B cell (primary cell): ENCODE data around the gene KCNH5. TPM values are rescaled to one million over a fixed set of nuclear protein-coding genes. Genes with fewer than 3 reads are reported as not detected.

Source experiments
- ATAC-seq: fragments of 200-7000 bp; cut with Tn5 transposase; one replicate; pipeline ENCODE4 v1.10.0; 2021; ENCODE audit warnings: low read depth, mild to moderate bottlenecking, moderate number of reproducible peaks, moderate library complexity
- CTCF ChIA-PET: fragments of 350-600 bp; sonication (Branson Sonifier 250); formaldehyde crosslinking; loops from one replicate; lab custom pipeline; 2021; ENCODE audit warnings: antibody characterized with exemption, inconsistent platforms; lab: Charles Lee
- POLR2A ChIA-PET: fragments of 350-600 bp; sonication (Branson Sonifier 250); formaldehyde crosslinking; loops from one replicate; lab custom pipeline; 2021; ENCODE audit warnings: antibody characterized with exemption; lab: Charles Lee
- DNase-seq: peaks from one replicate; pipeline ENCODE4 v3.0.0; 2013
- H2AFZ ChIP-seq: 2 replicates; pipeline ENCODE4 v1.6.1; 2012; ENCODE audit warnings: mild to moderate bottlenecking, low read depth, low read length; ENCODE audit not compliant: insufficient read depth, poor library complexity, severe bottlenecking
- H3K27ac ChIP-seq, 2 donors: 1 replicate in 1 of 2; 2 replicates in 1 of 2; pipeline ENCODE4 v1.5.1; 2012 to 2013; ENCODE audit warnings: low read length in 2 of 2, mild to moderate bottlenecking in 2 of 2, moderate library complexity in 1 of 2
- H3K27me3 ChIP-seq, 4 experiments: fragments of 200-600 bp in 1 of 4; sonication (generic) in 1 of 4; replicated peaks in 1 of 4; 1 replicate in 2 of 4; 2 replicates in 2 of 4; pipeline versions ENCODE4 v1.6.1 to v1.7.0; 2013 to 2016; ENCODE audit warnings: low read length in 3 of 4, mild to moderate bottlenecking in 2 of 4, mixed read lengths in 1 of 4, moderate library complexity in 1 of 4; ENCODE audit not compliant: insufficient read depth in 4 of 4, control insufficient read depth in 3 of 4; ENCODE audit errors: control extremely low read depth in 1 of 4
- H3K36me3 ChIP-seq, 2 experiments: replicated peaks in 1 of 2; 1 replicate in 1 of 2; 2 replicates in 1 of 2; pipeline versions ENCODE4 v1.6.1 to v1.7.1; 2013; ENCODE audit warnings: low read length in 1 of 2; ENCODE audit not compliant: insufficient read depth in 2 of 2, control insufficient read depth in 1 of 2; ENCODE audit errors: control extremely low read depth in 1 of 2, extremely low read depth in 1 of 2
- H3K4me1 ChIP-seq, 2 donors: fragments of 200-600 bp in 1 of 2; sonication (generic) in 1 of 2; 1 replicate in 1 of 2; 2 replicates in 1 of 2; pipeline versions ENCODE4 v1.5.1 to v1.6.1; 2013 to 2017; ENCODE audit warnings: low read length in 2 of 2; ENCODE audit not compliant: control insufficient read depth in 2 of 2, insufficient read depth in 2 of 2
- H3K4me2 ChIP-seq: replicated peaks from 2 replicates; pipeline ENCODE3; 2012; ENCODE audit warnings: mild to moderate bottlenecking, low read depth, low read length; ENCODE audit not compliant: poor library complexity, severe bottlenecking
- H3K4me3 ChIP-seq, 5 experiments: fragments of 200-600 bp in 1 of 5; sonication (generic) in 1 of 5; 1 replicate in 3 of 5; 2 replicates in 2 of 5; pipeline versions ENCODE4 v1.5.1 to v1.7.0; 2011 to 2016; ENCODE audit warnings: low read length in 4 of 5, mild to moderate bottlenecking in 4 of 5, low read depth in 2 of 5, control low read depth in 1 of 5, moderate library complexity in 1 of 5; ENCODE audit not compliant: insufficient read depth in 1 of 5; ENCODE audit errors: control extremely low read depth in 1 of 5, extremely low read depth in 1 of 5
- H3K79me2 ChIP-seq: fragments of 200-600 bp; sonication (generic); one replicate; pipeline ENCODE4 v1.6.0; 2016; ENCODE audit warnings: low read length; ENCODE audit not compliant: control insufficient read depth, insufficient read depth
- H3K9ac ChIP-seq: fragments of 200-600 bp; sonication (generic); 2 replicates; pipeline ENCODE4 v1.6.1; 2017; ENCODE audit warnings: mild to moderate bottlenecking, low read length, moderate library complexity
- H3K9me3 ChIP-seq, 3 donors: one replicate each; pipeline versions ENCODE4 v1.6.1 to v1.7.1; 2013; ENCODE audit warnings: low read length in 2 of 3; ENCODE audit not compliant: control insufficient read depth in 2 of 3, insufficient read depth in 1 of 3; ENCODE audit errors: control extremely low read depth in 1 of 3
- H4K20me1 ChIP-seq: 2 replicates; pipeline ENCODE4 v1.6.0; 2012; ENCODE audit warnings: mild to moderate bottlenecking, low read length; ENCODE audit not compliant: insufficient read depth, control insufficient read depth, poor library complexity, severe bottlenecking
- H3K27ac Mint-ChIP-seq: one replicate; pipeline ENCODE4 v1.8.0; 2021; ENCODE audit warnings: mixed read lengths
- H3K27me3 Mint-ChIP-seq: one replicate; pipeline ENCODE4 v1.8.0; 2021; ENCODE audit warnings: mixed read lengths
- H3K4me1 Mint-ChIP-seq: one replicate; pipeline ENCODE4 v1.8.0; 2021; ENCODE audit warnings: mixed read lengths
- H3K4me3 Mint-ChIP-seq: one replicate; pipeline ENCODE4 v1.8.0; 2021; ENCODE audit warnings: mixed read lengths
- H3K9me3 Mint-ChIP-seq: one replicate; pipeline ENCODE4 v1.8.0; 2022; ENCODE audit warnings: mixed read lengths; ENCODE audit not compliant: insufficient read depth
- CTCF ChIP-seq: fragments of 200-600 bp; IDR thresholded peaks from one replicate; pipeline ENCODE4 v1.8.0; 2022; ENCODE audit warnings: antibody characterized with exemption, mild to moderate bottlenecking
- EZH2 ChIP-seq: IDR thresholded peaks from 2 replicates; pipeline ENCODE4 v1.6.1; 2012; ENCODE audit warnings: borderline replicate concordance, low read depth, mild to moderate bottlenecking, moderate library complexity, low read length; ENCODE audit not compliant: insufficient read depth, poor library complexity, severe bottlenecking
- WGBS: methylation state at CpG from one replicate; pipeline ENCODE4 v1.1.5; 2013; ENCODE audit warnings: missing lambda C conversion rate; ENCODE audit not compliant: insufficient coverage; 5-methylcytosine and 5-hydroxymethylcytosine counted together
- intact Hi-C: fragments of 100-400 bp; cut with micrococcal nuclease; formaldehyde crosslinking; loops from one replicate; pipeline ENCODE4 v1.10.0; 2022
- polyA plus RNA-seq: library from polyadenylated mRNA; depleted of rRNA; stranded (reverse); fragments of >200 nt; gene quantifications from 2 replicates; pipeline ENCODE4 v1.2.3, GENCODE V29; 2012
- total RNA-seq, 2 donors: library from RNA; stranded (reverse); fragments of 120-200 nt in 1 of 2; gene quantifications; 1 replicate in 1 of 2; 2 replicates in 1 of 2; pipeline versions ENCODE4 v1.2.3 to v1.2.4, GENCODE V29; 2013 to 2022

The KCNH5 gene
- total and polyA plus RNA-seq, 2 donors (not counting 1 experiment from before 2014, with no cell fraction given) = not detected

GRCh38 chr14:62894736-62895135 is 150.5 kb downstream of the KCNH5 start:
- H3K9me3 ChIP-seq = peaks cover 0 to 1% (median 0%) of the 10 kb centered on the region in 3 donors
- no peaks in the 10 kb centered on the region for H3K4me1 ChIP-seq
- H3K9ac ChIP-seq = no peak overlapping the region
- no peak overlapping the region for H3K4me3 Mint-ChIP-seq
- H3K4me1 Mint-ChIP-seq = no peaks in the 10 kb centered on the region
- no CpG with 5 or more reads among the region's 1 CpG for WGBS
- no peaks in the 10 kb centered on the region for H3K36me3 ChIP-seq
- H3K27ac Mint-ChIP-seq = no peak overlapping the region
- intact Hi-C loops = no loop called here
- H2AFZ ChIP-seq = no peak overlapping the region
- H3K27ac ChIP-seq = no peak overlapping the region
- H3K4me2 ChIP-seq = no peak overlapping the region
- DNase-seq (no peak), ATAC-seq (no peak)
- H3K27me3 ChIP-seq = no peaks in the 10 kb centered on the region
- POLR2A ChIA-PET = no interaction called here
- TF ChIP-seq CTCF (no peak), EZH2 (no peak)
- CTCF ChIA-PET = no interaction called here
- H3K27me3 Mint-ChIP-seq = no peaks in the 10 kb centered on the region
- H4K20me1 ChIP-seq = no peaks in the 10 kb centered on the region
- H3K4me3 ChIP-seq = no peak overlapping the region
- no peaks in the 10 kb centered on the region for H3K9me3 Mint-ChIP-seq
- no peaks in the 10 kb centered on the region for H3K79me2 ChIP-seq

GRCh38 chr14:62889364-62889763 is 155.9 kb downstream of the KCNH5 start:
- Histone ChIP-seq H3K9ac (no peak overlapping the region), H3K9me3 (peaks cover 0 to 3% (median 0%) of the 10 kb centered on the region in 3 donors), H3K4me2 (no peak overlapping the region), H3K27me3 (no peaks in the 10 kb centered on the region), H3K36me3 (no peaks in the 10 kb centered on the region), H3K4me1 (no peaks in the 10 kb centered on the region), H3K4me3 (no peak overlapping the region), H3K79me2 (no peaks in the 10 kb centered on the region), H3K27ac (no peak overlapping the region), H2AFZ (no peak overlapping the region), H4K20me1 (no peaks in the 10 kb centered on the region)
- no peak for TF ChIP-seq EZH2
- no peak for TF ChIP-seq CTCF
- ATAC-seq (no peak), DNase-seq (no peak)
- Mint-ChIP-seq H3K4me3 (no peak overlapping the region), H3K4me1 (no peaks in the 10 kb centered on the region), H3K9me3 (no peaks in the 10 kb centered on the region), H3K27ac (no peak overlapping the region), H3K27me3 (no peaks in the 10 kb centered on the region)
- POLR2A ChIA-PET = no interaction called here
- WGBS = 100% methylated on average over 1 of the region's 4 CpGs
- intact Hi-C loops = no loop called here
- CTCF ChIA-PET = no interaction called here
